Measurements from ENCODE around the gene TSHZ1. TPM values are rescaled to one million over a fixed set of nuclear protein-coding genes. Genes with fewer than 3 reads are reported as not detected.

Gene TSHZ1
- polyA plus RNA-seq, 1 donor from 2014 or later: 1.1 TPM

DNA sequence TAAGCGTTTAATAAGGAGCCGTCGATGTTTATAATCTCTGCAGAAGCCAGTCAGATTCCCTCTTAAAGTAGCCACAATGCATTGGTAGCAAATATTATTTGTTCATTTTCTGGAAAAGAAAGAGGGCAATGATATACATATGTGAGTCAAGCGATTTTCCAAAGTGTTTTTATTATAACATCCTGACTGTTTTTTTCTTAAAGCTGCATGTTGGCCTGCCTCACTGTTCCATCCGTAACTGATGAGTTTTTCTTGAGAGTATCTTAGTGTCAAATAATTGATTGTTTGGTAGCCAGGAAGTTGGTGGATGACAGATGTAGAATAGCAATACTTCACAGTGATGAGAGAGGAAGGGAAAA lies 3.7 kb downstream of the TSHZ1 start:
- H4K20me1 ChIP-seq (ENCODE audit: insufficient read depth): no peaks in the 10 kb centered on the region
- peaks cover 56% of the 10 kb centered on the region for H3K27me3 ChIP-seq (ENCODE audit: insufficient read depth, low read depth, low read length)

DNA sequence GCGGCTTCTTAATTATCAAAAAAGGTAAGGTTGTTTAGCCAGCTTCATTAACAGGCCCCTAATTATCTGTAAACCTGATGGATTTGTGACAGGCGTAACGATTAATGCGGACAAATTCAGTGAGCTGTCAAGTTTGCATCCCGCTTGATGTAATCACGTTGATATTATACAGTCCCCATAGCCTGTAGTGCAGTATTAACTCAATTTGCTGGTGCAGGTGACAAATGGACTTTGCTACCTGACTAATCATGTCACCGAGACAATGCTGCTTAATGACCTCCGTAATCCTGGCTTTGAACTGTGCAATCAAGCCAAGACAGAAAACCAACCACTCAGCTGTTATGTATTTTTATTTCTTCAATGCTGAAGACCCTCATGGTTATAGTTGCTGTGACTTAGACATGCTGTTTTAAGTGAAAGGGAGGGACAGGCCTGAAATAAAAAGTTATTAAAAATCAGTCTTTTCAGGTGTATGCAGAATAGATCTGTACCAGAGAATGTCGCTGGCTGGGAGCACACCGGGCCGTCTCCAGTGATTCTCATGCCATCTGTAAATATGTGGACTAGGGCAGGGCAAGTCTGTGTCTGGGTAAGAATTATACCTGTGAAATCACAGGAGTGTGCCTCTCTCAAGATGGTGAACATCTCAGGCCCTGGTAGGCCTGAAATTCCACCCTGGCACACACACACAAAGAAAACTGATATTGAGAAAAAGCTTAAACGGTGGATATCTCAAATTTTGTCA lies 4.3 kb downstream of the TSHZ1 start:
- H2AFZ ChIP-seq (ENCODE audit: low read depth, low read length): no peak overlapping the region
- H3K27me3 ChIP-seq (ENCODE audit: insufficient read depth, low read depth, low read length): peaks cover 51% of the 10 kb centered on the region
- no peaks in the 10 kb centered on the region for H3K79me2 ChIP-seq (replicated peaks; ENCODE audit: insufficient read depth, low read length)
- TF ChIP-seq TAF1 (IDR thresholded peaks at IDR 0.05; ENCODE audit: low read depth) (no peak), POLR2AphosphoS5 (IDR thresholded peaks at IDR 0.05) (no peak), SMC3 (conservative IDR thresholded peaks at IDR 0.05; ENCODE audit: poor library complexity) (no peak), EZH2 (IDR thresholded peaks at IDR 0.05; ENCODE audit: borderline replicate concordance, insufficient read depth, low read length, poor library complexity, severe bottlenecking) (no peak), MXI1 (conservative IDR thresholded peaks at IDR 0.05; ENCODE audit: poor library complexity, severe bottlenecking) (no peak), EP300 (conservative IDR thresholded peaks at IDR 0.05; ENCODE audit: poor library complexity, severe bottlenecking) (no peak), RAD21 (conservative IDR thresholded peaks at IDR 0.05) (no peak)
- TF ChIP-seq, protein P1, sequence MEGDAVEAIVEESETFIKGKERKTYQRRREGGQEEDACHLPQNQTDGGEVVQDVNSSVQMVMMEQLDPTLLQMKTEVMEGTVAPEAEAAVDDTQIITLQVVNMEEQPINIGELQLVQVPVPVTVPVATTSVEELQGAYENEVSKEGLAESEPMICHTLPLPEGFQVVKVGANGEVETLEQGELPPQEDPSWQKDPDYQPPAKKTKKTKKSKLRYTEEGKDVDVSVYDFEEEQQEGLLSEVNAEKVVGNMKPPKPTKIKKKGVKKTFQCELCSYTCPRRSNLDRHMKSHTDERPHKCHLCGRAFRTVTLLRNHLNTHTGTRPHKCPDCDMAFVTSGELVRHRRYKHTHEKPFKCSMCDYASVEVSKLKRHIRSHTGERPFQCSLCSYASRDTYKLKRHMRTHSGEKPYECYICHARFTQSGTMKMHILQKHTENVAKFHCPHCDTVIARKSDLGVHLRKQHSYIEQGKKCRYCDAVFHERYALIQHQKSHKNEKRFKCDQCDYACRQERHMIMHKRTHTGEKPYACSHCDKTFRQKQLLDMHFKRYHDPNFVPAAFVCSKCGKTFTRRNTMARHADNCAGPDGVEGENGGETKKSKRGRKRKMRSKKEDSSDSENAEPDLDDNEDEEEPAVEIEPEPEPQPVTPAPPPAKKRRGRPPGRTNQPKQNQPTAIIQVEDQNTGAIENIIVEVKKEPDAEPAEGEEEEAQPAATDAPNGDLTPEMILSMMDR (IDR thresholded peaks at IDR 0.05; ENCODE audit: poor library complexity, severe bottlenecking): no peak
- TF ChIP-seq, protein P2, sequence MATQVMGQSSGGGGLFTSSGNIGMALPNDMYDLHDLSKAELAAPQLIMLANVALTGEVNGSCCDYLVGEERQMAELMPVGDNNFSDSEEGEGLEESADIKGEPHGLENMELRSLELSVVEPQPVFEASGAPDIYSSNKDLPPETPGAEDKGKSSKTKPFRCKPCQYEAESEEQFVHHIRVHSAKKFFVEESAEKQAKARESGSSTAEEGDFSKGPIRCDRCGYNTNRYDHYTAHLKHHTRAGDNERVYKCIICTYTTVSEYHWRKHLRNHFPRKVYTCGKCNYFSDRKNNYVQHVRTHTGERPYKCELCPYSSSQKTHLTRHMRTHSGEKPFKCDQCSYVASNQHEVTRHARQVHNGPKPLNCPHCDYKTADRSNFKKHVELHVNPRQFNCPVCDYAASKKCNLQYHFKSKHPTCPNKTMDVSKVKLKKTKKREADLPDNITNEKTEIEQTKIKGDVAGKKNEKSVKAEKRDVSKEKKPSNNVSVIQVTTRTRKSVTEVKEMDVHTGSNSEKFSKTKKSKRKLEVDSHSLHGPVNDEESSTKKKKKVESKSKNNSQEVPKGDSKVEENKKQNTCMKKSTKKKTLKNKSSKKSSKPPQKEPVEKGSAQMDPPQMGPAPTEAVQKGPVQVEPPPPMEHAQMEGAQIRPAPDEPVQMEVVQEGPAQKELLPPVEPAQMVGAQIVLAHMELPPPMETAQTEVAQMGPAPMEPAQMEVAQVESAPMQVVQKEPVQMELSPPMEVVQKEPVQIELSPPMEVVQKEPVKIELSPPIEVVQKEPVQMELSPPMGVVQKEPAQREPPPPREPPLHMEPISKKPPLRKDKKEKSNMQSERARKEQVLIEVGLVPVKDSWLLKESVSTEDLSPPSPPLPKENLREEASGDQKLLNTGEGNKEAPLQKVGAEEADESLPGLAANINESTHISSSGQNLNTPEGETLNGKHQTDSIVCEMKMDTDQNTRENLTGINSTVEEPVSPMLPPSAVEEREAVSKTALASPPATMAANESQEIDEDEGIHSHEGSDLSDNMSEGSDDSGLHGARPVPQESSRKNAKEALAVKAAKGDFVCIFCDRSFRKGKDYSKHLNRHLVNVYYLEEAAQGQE (IDR thresholded peaks at IDR 0.05; ENCODE audit: borderline replicate concordance): no peak
- H3K27ac ChIP-seq (ENCODE audit: low read length): no peak overlapping the region
- H3K9me2 ChIP-seq (ENCODE audit: insufficient read depth, low read length): no peaks in the 10 kb centered on the region
- H3K4me2 ChIP-seq (ENCODE audit: low read length): no peak overlapping the region
- H3K9ac ChIP-seq (ENCODE audit: low read length): no peak overlapping the region
- no peaks in the 10 kb centered on the region for H4K20me1 ChIP-seq (ENCODE audit: insufficient read depth)
- H3K9me3 ChIP-seq (ENCODE audit: low read length): no peaks in the 10 kb centered on the region
- no peak overlapping the region for H3K4me3 ChIP-seq (ENCODE audit: low read length)
- no peaks in the 10 kb centered on the region for H3K36me3 ChIP-seq (ENCODE audit: insufficient read depth, low read length)
- H3F3A ChIP-seq (ENCODE audit: insufficient read depth, low read length, poor library complexity, severe bottlenecking): peaks cover under 1% of the 10 kb centered on the region

More for the DNA sequence above, 3.7 kb downstream of the TSHZ1 start:
- Histone ChIP-seq H2AFZ (ENCODE audit: low read depth, low read length) (no peak overlapping the region), H3K4me2 (ENCODE audit: low read length) (no peak overlapping the region), H3K4me3 (ENCODE audit: low read length) (no peak overlapping the region), H3K36me3 (ENCODE audit: insufficient read depth, low read length) (no peaks in the 10 kb centered on the region), H3K9me2 (ENCODE audit: insufficient read depth, low read length) (no peaks in the 10 kb centered on the region), H3K27ac (ENCODE audit: low read length) (no peak overlapping the region), H3K79me2 (replicated peaks; ENCODE audit: insufficient read depth, low read length) (no peaks in the 10 kb centered on the region), H3K9me3 (ENCODE audit: low read length) (no peaks in the 10 kb centered on the region), H3F3A (ENCODE audit: insufficient read depth, low read length, poor library complexity, severe bottlenecking) (peaks cover 4% of the 10 kb centered on the region), H3K9ac (ENCODE audit: low read length) (no peak overlapping the region)
- TF ChIP-seq TAF1 (IDR thresholded peaks at IDR 0.05; ENCODE audit: low read depth) (no peak), SMC3 (conservative IDR thresholded peaks at IDR 0.05; ENCODE audit: poor library complexity) (no peak), EP300 (conservative IDR thresholded peaks at IDR 0.05; ENCODE audit: poor library complexity, severe bottlenecking) (no peak), RAD21 (conservative IDR thresholded peaks at IDR 0.05) (no peak), MXI1 (conservative IDR thresholded peaks at IDR 0.05; ENCODE audit: poor library complexity, severe bottlenecking) (no peak)
- TF ChIP-seq, protein P2 (IDR thresholded peaks at IDR 0.05; ENCODE audit: borderline replicate concordance): no peak

Measured in neural cell (in vitro differentiated cells).